ENCODE data around the gene RAB17. TPM values are rescaled to one million over a fixed set of nuclear protein-coding genes. Genes with fewer than 3 reads are reported as not detected.

Gene RAB17
- total RNA-seq, 1 donor from 2014 or later, result 60.1 TPM

DNA sequence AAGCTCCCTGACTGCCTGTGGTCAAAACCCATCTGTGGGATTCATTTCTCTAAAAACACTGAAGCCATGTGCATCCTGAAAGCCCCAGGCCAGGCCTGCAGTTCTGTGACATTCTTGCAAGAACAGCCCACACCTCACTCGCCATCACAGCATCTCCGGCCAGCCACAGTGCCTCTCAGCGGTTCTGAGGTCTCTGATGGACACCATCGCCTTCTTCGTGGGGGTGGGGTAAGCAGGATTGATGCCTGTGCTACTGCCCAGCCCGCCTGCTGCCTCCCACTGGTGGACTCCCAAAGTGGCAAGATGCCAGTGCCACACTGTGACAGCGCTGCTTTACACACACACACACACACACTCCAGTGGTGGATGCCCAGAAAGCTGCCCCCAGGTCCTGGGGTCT, 29.3 kb downstream of the RAB17 start:
- intact Hi-C loops (cut with DNase I), result no loop called here
- TF ChIP-seq, protein P1, sequence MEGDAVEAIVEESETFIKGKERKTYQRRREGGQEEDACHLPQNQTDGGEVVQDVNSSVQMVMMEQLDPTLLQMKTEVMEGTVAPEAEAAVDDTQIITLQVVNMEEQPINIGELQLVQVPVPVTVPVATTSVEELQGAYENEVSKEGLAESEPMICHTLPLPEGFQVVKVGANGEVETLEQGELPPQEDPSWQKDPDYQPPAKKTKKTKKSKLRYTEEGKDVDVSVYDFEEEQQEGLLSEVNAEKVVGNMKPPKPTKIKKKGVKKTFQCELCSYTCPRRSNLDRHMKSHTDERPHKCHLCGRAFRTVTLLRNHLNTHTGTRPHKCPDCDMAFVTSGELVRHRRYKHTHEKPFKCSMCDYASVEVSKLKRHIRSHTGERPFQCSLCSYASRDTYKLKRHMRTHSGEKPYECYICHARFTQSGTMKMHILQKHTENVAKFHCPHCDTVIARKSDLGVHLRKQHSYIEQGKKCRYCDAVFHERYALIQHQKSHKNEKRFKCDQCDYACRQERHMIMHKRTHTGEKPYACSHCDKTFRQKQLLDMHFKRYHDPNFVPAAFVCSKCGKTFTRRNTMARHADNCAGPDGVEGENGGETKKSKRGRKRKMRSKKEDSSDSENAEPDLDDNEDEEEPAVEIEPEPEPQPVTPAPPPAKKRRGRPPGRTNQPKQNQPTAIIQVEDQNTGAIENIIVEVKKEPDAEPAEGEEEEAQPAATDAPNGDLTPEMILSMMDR (IDR thresholded peaks at IDR 0.05), result no peak
- peaks cover 12% of the 10 kb centered on the region for H3K4me1 ChIP-seq
- H3K27ac ChIP-seq, result no peak overlapping the region
- DNase-seq, result no peak
- no peak for ATAC-seq
- peaks cover 9% of the 10 kb centered on the region for H3K27me3 ChIP-seq (ENCODE audit: low read depth)
- no peaks in the 10 kb centered on the region for H3K9me3 ChIP-seq
- H3K4me3 ChIP-seq, result no peak overlapping the region
- H3K36me3 ChIP-seq, result peaks cover 3% of the 10 kb centered on the region

DNA sequence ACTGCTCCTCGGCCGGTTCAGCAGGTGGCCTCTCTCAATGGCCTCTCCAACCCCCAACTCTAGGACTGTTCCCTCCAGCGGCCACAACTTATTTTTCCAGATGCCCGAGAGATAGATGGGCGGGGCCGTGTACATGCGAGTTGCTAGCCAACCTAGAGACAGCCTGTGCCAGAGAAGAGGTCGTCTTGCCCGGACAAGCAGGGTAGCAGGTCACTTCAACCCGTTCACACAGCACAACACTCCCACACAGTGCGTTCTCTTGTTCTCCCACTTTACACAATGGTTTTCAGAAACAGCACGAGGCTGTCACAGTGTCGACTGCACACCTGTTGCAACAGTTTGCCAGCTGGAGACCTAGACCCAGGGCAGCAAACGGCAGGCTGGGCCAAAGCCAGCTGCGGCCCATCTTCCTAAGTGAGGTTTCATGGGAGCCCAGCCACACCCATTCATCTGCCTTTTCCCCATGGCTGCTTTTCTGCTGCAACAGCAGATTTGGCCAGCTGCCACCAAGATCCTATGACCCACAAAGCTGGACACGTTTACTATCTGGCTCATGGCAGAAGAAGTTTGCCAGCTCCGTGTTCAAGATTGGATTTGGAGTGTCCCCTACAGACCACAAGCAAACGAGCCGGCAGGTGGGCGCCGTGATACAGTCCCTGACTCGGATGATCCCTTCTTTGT, 31.4 kb downstream of the RAB17 start:
- Histone ChIP-seq H3K9me3 (peaks cover 8% of the 10 kb centered on the region), H3K36me3 (peaks cover 23% of the 10 kb centered on the region), H3K27me3 (ENCODE audit: low read depth) (peaks cover 4% of the 10 kb centered on the region), H3K4me1 (peaks cover 12% of the 10 kb centered on the region), H3K4me3 (no peak overlapping the region), H3K27ac (no peak overlapping the region)
- peak; percentile 49 to 60 for ATAC-seq
- intact Hi-C loops (cut with DNase I), result no loop called here
- peak; percentile 74 for DNase-seq
- TF ChIP-seq, protein P1 (IDR thresholded peaks at IDR 0.05), result no peak

DNA sequence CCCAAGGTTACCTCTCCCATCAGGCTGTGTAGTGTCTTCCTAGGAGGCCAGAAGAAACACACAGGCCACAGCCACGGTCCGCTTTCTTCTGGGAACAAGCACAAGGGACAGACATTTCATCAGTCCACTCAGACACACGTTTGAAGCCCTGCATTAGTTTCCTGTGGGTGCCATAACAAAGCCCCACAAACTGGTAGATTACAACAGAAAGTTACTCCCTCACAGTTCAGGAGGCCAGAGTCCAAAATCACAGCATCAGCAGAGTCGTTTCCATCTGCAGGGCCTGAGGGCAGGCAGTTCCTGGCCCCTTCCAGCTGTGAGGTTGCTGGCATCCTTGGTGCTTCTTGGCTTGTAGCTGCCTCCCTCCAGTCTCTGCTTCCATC, 32.9 kb downstream of the RAB17 start:
- DNase-seq (no peak), ATAC-seq (no peak)
- peaks cover 37% of the 10 kb centered on the region for H3K36me3 ChIP-seq
- H3K9me3 ChIP-seq, result peaks cover 8% of the 10 kb centered on the region
- no peaks in the 10 kb centered on the region for H3K27me3 ChIP-seq (ENCODE audit: low read depth)
- H3K27ac ChIP-seq, result no peak overlapping the region
- peaks cover 12% of the 10 kb centered on the region for H3K4me1 ChIP-seq
- TF ChIP-seq, protein P1 (IDR thresholded peaks at IDR 0.05), result no peak
- H3K4me3 ChIP-seq, result no peak overlapping the region
- intact Hi-C loops (cut with DNase I), result no loop called here

DNA sequence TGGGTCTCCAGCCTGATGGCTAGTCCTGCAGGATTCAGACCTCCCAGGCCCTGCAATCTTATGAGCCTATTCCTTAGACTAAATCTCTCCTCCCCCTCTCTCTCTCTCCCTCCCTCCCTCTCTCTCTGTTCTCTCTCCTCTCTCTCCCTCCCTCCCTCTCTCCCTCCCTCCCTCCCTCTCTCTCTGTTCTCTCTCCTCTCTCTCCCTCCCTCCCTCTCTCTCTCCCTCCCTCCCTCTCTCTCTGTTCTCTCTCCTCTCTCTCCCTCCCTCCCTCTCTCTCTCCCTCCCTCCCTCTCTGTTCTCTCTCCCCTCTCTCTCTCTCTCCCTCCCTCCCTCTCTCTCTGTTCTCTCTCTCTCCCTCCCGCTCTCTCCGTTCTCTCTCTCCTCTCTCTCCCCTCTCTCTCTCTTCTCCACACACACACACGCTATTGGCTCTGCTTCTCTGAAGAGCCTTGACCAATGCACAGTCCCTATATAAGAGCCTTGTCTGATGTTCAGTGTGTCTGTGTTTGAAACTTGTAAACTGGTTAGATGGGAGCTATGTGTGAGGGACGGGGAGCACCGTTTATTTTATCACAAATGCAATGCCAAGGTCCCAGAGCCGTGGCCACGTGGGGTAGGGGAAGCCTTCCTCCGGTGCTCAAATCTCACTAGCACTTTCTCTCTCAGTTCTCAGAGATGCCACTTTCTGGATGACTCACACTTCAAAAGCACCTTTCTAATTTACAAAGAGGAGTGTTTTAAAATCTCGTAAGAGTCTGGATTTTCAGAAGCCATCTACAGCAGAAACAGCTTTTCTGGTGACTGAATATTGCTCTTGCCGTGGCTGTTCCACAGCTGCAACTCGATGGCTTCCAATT, 33.5 kb downstream of the RAB17 start:
- Histone ChIP-seq H3K4me3 (no peak overlapping the region), H3K27ac (no peak overlapping the region), H3K36me3 (peaks cover 43% of the 10 kb centered on the region), H3K9me3 (peaks cover 8% of the 10 kb centered on the region), H3K4me1 (peaks cover 12% of the 10 kb centered on the region), H3K27me3 (ENCODE audit: low read depth) (no peaks in the 10 kb centered on the region)
- intact Hi-C loops (cut with DNase I), result no loop called here
- TF ChIP-seq, protein P1 (IDR thresholded peaks at IDR 0.05), result no peak
- ATAC-seq (no peak), DNase-seq (no peak)

DNA sequence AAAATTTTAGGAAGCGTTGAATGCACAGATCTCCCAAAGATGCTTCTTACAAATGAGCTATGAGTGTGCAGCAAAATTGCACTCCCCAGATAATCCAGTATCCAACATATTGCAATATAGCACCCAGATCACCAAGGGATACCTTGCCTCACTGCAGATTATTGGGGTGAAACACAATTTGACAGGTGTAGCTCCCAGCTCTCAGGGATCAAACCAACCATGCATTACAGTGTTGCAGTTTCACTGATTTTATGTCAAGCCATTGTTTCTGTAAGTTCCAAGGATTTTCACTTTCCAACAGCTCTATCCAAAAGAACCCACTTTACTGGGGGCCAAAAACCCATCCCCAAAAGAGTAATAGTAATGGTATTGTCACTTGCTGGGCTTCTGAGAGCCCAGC, 35.0 kb downstream of the RAB17 start:
- ATAC-seq (no peak), DNase-seq (no peak)
- no peak overlapping the region for H3K4me3 ChIP-seq
- peaks cover 57% of the 10 kb centered on the region for H3K36me3 ChIP-seq
- no peaks in the 10 kb centered on the region for H3K27me3 ChIP-seq (ENCODE audit: low read depth)
- intact Hi-C loops (cut with DNase I), result no loop called here
- TF ChIP-seq, protein P1 (IDR thresholded peaks at IDR 0.05), result no peak
- H3K9me3 ChIP-seq, result peaks cover 8% of the 10 kb centered on the region
- no peak overlapping the region for H3K27ac ChIP-seq
- peaks cover 12% of the 10 kb centered on the region for H3K4me1 ChIP-seq

Data from lower lobe of right lung (tissue), 2 donors.